Effector CD8-positive, alpha-beta T cell (primary cell): ENCODE results near the gene FAM227B.
"Not testable (repeated sequence)": the region's sequence is repeated elsewhere in the genome, so short reads cannot be mapped to it uniquely, and the experiment has no call there.

Source experiments
- DNase-seq: peaks from one replicate; lab custom pipeline; 2025; lab: John Stamatoyannopoulos, UW

The FAM227B gene

DNA sequence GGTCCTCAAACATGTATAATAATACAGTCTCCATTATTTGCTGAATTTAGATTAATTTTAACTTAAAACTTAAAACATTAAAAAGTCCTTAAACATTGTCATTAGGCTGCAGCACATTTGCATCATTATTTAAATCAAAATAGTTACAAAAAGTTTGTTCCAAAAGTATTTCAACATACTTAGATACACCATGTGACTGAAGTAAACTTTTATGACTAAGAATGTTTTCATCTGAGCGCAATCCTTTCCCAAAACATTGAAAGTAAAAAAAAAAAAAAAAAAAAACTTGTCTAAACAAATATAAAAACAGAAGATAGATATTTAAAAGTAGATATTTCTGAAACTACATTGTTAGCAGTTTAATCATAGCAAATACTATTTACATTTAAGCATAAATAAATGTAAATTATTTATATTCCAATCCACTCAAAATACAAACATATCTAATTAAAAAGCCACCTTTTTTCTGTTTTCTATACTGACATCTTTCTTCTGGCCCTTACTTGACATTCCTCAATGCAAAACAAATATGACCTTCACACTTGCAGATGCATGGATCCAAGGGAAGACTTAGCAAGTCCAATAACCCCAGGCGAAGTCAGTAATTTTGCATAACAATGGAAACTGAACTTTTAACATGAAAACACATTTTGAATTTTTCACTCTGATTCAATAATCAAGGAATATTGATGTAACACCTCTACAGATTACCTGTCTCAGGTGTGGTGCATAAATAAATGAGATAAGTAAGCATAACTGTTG, 10.3 kb downstream of the FAM227B start:
- no peak for DNase-seq

DNA sequence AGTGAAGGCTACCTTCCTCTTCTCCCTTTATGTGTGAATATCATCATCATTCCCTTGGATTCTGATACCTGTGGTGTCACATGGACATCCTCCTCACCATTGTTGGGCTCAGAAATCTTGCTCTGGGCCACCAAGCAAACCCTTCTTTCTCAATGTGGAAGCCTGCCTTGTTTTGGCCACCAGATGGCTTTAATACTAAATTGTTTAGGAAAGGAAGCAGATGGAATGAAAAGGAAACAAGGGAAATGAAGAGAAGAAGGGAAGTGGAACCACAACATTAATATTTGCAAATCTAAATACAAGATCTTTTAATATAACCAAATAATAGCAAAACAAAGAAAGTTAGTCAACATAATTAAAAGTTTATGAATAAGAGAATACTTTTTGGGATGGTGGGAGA, 14.0 kb downstream of the FAM227B start:
- no peak for DNase-seq

DNA sequence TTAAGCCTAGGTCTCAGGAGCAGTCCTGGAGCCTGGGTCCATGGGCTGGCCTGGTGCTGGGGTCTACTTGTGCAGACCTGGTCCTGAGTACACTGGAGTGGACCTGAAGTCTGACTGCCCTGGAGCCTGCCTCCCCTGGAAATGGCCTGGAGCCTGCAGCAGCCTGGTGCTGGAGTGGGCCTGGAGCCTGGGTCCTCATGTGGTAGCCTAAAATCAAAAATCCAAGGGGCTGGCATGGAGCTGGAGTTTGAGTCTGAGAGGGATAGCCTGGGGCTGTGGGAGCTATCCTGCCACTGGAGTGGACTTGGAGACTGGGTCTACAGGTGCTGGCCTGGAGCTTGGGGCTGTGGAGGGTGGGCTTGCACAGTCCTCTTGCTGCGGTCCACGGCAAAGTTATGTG, 15.0 kb downstream of the FAM227B start:
- DNase-seq: no peak

DNA sequence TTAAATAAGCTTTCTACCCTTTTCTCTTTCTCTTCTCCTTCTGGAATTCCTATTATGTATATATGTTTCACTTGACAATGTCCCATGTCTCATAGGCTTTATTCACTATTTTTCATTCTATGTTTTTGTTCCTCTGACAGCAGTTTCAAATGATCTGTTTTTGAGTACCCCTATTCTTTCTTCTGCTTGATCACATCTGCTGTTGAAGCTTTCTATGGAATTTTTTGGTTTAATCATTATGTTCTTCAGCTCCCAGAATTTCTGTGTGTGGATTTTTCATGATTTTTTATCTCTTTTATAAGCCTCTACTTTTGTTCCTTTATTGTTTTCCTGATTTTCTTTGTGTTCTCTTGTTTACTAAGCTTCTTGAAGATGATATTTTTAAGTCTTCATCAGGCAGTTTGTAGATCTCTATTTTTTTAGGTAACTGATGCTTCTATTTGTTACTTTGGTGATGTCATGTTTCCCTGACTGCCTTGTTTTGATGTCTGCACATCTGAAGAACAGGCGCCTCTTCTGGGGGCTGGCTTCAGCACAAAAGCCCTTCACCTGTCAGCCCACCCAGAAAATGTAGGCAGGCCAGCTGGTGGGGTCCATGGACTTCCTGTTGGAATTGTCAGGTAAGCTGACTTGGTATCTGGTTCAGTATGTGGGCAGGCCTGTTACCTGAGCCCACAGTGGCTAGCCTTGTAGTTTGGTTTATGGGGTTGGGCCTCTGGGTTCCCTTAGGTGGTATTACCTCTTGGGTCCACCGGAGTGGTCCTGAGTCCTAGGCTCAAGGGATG, 15.8 kb downstream of the FAM227B start:
- DNase-seq: no peak

DNA sequence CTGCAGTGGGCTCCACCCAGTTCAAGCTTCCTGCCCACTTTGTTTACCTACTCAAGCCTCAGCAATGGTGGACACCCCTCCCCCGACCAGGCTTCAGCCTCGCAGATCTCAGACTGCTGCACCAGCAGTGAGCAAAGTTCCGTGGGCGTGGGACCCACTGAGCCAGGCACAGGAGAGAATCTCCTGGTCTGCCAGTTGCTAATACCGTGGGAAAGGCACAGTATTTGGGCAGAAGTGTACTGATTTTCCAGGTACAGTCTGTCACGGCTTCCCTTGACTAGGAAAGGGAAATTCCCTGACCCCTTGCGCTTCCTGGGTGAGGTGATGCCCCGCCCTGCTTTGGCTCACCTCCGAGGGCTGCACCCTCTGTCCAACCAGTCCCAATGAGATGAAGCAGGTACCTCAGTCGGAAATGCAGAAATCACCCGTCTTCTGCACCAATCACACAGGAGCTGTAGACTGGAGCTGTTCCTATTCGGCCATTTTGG, 27.7 kb downstream of the FAM227B start:
- not testable (repeated sequence) for DNase-seq

DNA sequence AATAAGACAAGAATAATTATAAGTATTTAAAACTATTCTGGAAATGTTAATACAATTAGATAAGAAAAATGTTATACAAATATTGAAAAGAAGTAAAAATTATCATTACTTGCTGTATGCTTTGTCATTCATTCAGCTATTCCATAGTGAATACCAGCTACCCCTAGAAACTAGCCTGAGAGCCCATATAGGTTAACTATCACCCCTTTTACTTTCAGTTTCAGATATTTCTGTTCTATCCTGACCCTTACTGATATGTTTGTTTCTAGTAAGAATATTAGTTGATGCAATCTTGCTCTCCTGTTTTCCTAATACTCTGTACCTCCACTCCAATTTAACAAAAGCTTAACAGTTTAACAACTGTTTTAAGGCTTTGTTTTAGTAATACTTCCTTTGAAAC, 31.6 kb downstream of the FAM227B start:
- no peak for DNase-seq

DNA sequence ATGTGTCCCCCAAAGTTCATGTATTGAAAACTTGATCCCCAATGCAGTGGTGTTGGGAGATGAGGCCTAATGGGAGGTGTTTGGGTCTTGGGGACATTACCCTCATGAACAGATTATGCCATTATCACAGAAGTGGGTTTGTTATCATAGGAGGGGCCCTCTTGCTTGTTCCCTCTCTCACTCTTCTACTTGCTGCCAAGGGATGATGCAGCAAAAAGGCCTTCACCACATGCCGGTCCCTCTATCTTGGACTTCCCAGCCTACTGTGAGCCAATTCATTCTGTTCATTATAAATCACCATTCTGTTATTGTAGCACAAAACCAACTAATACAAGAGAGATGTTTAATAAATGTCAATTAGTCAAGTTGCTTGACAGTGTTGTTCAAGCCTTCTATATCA, 47.2 kb downstream of the FAM227B start:
- DNase-seq: no peak

DNA sequence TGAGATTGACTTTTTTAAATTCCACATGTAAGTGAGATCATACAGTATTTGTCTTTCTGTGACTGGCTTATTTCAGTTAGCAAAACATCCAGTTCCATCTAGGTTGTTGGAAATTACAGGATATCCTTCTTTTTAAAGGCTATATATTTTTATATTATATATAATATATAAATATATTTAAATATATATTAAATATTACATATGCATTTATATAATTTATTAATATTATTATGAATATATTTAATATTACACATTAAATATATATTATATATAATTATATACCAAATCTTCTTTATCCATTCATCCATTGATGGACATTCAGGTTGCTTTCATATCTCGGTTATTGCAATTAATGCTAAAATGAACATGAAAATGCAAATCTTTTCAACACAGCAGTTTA, 49.9 kb downstream of the FAM227B start:
- DNase-seq: no peak

DNA sequence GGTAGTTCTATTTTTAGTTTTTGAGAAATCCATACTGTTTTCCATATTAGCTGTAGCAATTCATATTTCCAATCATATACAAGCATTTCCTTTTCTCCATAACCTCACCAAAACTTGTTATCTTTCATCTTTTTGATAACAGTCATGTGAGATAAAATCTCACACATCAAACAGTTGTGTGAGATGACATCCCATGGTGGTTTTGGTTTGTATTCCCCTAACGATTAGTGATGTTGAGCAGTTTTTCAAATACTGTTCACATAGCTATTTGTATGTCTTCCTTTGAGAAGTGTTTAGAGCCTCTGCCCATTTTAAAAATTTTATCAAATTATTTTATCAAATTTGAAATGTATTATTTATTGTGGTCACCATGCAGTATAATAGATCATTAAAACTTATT, 50.4 kb downstream of the FAM227B start:
- no peak for DNase-seq

DNA sequence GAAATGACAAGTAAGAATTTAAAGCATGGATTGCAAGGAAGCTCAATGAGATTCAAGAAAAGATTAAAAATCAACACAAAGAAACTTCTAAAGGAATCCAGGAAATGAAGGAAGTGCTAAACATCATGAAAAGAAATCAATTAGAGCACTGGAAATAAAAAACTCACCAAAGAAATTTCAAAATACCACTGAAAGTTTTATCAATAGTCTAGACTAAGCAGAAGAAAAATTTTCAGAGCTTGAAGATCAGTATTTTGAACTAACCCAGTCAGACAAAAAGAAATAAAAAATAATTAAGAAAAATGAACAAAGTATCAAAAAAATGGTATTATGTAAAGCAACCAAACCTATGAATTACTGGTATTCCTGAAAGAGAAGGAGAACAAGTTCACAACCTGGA, 60.6 kb downstream of the FAM227B start:
- no peak for DNase-seq

DNA sequence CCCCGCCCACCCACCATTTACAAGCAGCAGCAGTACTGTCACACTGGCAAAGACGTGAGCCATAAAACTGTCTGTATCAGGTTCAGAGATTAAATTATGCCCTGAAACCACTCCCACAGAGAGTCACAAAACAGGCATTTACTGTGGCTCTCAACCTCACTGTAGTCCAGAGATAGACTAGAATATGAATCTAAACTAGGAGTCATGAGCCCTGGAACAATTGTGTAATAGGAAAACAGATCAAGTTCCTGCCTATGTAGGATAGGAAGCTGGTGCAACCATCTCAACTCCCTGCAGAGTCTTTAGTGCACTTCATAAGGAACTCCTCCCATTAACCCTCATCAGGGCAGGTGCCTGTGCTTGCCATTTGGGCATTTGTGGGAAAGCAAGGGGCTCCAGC, 61.7 kb downstream of the FAM227B start:
- DNase-seq: no peak

DNA sequence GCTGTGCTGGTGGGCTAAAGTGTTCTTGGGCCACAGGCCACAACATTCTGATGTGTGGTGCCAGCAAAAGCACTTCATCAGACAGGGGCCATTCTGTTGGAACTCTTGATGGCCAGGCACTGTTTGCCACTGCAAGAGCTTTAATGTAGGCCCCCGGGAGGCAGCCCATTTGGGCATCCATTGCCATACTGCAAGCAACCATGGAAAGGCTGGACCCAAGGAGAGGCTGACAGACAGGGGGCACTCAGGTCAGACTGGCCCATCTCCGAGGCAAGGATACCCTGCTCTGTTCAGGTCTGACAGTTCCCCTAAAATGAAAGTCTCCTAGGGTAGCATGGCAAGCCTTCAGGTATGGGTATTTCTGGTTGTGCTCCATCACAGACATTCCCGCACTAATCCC, 64.2 kb downstream of the FAM227B start:
- DNase-seq: no peak

DNA sequence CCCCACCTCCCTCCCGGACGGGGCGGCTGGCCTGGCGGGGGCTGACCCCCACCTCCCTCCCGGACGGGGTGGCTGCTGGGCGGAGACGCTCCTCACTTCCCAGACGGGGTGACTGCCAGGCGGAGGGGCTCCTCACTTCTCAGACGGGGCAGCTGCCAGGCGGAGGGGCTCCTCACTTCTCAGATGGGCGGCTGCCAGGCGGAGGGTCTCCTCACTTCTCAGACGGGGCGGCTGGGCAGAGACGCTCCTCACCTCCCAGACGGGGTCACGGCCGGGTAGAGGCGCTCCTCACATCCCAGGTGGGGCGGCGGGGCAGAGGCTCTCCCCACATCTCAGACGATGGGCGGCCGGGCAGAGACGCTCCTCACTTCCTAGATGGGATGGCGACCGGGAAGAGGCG, 70.3 kb downstream of the FAM227B start:
- DNase-seq: not testable (repeated sequence)

DNA sequence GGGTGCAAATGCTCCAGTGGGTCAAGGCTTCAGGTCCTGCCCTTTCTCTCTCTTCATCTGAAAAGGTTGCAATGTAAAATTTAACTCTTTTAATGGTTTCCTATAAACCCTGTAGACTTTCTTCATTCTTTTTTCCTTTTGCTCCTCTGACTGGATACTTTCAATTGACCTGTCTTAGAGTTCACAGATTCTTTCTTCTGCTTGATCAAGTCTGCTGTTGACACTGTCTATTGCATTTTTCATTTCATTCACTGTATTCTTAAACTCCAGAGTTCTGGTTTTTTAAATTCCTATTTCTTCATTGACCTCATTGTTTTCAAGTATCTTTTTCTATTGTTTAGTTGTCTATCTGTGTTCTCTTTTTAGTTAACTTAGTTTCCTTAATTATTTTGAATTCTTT, 82.1 kb downstream of the FAM227B start:
- DNase-seq: no peak

DNA sequence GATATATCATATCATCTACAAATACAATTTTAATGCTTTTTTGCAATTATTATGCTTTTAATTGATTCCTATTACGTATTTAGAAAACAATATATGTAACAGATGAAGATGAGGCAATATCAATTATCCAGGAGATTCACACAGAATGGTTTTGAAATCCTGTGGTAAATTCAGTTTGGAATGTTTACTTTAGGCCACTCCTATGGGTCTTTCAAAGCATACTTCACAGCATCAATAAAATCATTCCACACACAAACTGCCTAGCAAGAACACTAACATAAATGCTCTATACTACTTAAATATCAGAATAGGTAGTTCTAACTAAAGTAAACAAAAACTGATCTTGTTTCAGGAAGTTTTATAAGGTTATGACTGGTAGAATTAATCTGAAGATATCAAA, 90.5 kb downstream of the FAM227B start:
- DNase-seq: no peak

DNA sequence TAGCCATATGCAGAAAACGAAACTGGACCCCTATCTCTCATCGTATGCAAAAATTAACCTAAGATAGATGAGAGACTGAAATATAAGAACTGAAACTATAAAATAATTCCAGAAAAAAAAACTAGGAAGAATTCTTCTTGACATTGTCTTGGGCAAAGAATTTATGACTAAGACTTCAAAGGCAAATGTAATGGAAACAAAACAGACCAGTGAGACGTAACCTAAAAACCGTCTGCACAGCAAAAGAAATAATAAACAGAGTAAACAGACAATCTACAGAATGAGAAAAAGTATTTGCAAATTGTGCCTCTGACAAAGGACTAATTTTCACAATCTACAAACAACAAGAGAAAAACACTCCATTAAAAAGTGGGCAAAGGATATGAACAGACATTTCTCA, 92.3 kb downstream of the FAM227B start:
- DNase-seq: no peak

DNA sequence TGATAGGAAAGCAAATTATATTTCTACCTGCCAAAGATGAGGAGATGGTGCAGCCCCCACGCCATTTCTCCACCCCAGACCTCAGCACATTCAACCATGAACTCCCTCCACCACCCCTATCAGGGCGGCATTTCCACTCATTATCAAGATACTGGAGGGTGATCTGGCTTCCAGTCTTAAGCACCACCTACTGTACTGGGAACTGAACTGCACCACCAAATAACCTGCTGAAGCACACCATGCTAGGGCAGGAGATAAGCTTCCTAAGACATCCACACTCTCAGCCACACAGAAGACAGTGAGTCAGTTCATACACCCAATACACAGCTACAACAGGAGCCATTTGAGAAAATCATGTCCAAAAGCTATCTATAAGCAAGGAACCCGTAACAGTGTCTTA, 98.8 kb downstream of the FAM227B start:
- DNase-seq: no peak

DNA sequence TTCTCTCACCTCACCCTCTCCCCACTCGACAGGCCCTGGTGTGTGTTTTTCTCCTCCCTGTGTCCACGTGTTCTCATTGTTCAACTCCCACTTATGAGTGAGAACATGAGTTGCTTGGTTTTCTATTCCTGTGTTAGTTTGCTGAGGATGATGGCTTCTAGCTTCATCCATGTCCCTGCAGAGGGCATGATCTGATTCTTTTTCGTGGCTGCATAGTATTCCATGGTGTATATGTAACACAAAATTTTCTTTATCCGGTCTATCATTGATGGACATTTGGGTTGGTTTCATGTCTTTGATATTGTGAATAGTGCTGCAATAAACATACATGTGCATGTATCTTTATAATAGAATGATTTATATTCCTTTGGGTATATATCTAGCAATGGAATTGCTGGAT, 107.9 kb downstream of the FAM227B start:
- not testable (repeated sequence) for DNase-seq

DNA sequence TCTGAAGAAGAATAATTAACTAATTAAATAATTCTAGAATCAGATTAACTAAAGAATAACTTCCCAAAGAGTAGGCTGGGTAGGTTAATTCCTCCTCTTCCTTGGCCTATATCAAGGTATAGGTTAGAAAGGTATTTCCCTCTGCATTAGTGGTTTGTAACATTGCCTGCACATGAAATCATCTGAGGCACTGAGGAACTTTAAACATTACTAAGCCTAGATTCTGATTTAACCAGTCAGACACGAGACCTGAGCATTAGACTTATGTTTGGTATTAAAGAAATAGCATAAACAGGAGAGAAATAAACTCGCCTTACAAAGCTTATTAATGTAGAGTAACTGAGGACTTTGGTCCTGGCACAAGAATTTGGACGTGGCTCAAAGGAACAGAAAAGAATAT, 113.4 kb downstream of the FAM227B start:
- no peak for DNase-seq

DNA sequence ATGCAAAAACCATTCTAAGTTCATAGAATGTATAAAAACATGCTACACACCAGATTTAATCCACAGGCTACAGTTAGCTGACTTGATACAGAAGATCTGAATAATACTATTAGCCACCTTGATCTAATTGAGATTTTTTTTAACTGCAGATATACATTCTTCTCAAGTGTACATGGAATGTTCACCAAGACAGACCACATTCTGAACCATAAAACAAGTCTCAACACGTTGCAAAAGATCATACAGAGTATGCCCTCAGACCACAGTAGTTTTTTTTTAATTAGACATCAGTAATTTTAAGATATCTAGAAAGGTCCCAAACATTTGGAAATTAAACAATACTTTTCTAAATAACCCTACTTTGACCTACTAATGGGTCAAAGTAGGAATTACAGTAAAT, 114.3 kb downstream of the FAM227B start:
- DNase-seq: no peak

DNA sequence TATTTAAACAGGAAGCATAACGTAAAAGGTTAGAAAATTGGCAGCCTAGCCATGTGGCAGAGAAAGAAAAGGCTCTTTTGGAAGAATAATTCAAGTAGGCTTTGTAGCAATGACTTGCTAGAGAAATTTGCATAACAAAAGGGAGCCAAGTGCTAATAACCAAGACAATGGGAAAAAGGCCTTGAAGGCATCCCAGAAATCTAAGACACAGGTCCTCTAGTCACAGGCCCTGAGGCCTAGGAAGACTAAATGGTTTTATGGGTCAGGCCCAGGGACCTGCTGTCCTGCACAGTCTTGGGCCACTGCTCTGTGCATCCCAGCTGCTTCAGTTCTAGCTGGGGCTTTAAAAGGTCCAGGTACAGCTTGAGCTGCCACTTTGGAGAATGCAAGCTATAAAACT, 119.0 kb downstream of the FAM227B start:
- no peak for DNase-seq

DNA sequence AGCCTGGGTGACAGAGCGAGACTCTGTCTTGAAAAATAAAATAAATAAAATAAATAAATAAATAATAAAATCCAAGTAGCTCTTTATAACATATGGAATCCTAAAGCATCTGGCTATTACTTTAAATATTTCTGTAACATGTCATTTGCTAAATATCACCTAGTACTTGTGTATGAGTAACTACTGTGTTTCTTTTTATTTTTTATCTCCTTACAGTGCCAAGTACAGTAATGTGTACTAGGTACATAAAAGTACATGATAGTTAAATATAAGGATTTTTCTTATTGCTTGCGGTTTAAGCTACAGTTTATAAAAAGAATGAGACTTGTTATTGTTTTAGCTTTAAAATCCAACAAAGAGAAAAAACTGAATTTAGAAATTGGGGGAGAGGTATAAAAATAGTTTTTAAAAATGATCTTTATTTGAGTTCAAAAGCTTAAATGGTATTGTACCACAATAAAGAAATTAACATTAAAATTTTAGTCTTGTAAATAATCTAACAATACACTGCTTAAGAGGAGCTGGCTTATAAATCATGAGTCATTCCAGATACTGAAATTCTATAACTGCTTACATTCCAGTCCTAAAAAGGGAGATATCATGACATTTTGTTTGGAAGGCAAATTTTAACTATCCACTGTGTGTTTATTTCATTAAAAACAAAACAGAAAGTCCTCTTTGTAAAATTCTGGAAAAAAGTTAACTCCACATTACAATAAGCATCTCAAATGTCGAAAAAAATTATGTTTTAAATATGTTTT, 124.4 kb downstream of the FAM227B start:
- DNase-seq: no peak

DNA sequence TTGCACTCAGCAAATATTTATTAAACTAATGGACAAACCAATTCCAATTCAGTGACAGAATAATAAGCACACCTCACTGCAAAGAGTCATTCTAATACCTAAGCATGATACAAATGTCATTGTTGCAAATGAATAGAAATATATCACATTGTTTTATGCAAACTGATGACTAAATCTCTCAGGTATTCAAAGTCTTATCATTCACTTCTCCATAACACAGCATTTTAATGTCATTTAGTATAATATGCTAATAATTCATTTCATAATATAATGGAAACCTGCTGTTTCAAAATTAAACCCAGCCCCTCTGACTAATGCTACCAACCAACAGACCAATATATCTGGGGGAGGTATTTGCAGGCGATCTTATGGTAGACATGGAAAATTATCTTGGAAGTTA, 125.8 kb downstream of the FAM227B start:
- no peak for DNase-seq
